Dermis microvascular lymphatic vessel endothelial cell (primary cell): ENCODE measurements around the gene ENOX1. TPM values are rescaled to one million over a fixed set of nuclear protein-coding genes. Genes with fewer than 3 reads are reported as not detected.

Experiments
- DNase-seq, 2 donors: peaks; one replicate each; pipeline versions ENCODE4 v3.0.0 to v3.0.0-alpha.2; 2010; ENCODE audit warnings: low read depth in 2 of 2
- total RNA-seq: library from RNA; depleted of rRNA; stranded (reverse); fragments of >200 nt; gene quantifications from 2 replicates; pipeline ENCODE4 v1.2.1, GENCODE V29; 2014

The ENOX1 gene
- total RNA-seq, 1 donor from 2014 or later = 1.2 TPM

DNA sequence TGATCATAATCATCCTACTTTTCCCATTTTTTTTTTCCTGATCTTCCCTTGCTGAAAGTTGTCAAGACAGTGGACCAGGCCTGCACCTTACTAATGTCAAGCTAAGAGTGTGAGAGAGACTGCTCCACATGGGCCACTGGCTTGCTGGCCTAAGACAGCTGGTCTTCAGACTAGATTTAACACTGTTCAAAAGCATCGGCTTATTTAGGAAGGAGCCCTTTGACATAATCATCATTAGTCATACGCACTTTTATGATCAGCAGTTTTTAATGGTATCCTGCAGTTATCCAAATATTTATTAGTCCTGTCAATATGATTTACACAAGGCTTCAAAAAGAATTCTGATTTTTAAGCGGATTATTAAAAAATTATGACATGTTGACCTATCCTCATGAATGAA lies 492.8 kb downstream of the ENOX1 start:
- DNase-seq = no peak

DNA sequence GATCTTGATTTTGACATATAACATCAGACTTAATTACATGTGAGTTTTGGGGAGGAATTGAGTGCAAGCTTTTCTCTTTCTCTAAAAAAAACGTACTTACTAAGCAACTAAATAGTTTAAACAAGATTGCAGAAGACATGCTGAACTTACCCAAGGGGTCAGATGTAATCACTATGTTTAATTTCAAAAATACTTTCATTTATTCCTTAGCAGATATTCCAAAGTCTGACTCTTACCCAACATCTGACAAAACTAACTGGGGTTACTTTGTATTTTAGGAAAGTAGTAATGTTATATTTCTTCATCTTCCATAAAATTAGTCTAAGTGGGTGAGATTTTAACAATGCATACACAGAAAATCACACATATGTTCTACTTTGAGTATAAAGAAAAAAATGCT lies 493.2 kb downstream of the ENOX1 start:
- DNase-seq = no peak

DNA sequence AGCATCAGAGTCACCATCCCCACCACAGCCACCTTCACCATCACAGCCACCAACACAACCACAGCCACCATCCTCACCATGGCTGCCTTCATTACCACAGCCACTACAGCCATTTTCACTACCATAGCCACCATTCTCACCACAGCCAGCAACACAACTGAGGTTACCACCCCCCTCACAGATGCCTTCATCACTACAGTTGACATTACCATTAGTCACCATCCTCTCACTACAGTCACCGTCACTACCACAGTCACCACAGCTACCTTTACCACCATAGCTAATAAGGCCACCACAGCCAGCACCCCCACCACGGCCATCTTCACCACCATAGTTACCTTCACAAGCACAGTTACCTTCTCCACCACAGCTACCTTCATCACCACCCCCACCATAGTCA lies 493.8 kb downstream of the ENOX1 start:
- DNase-seq = no peak

DNA sequence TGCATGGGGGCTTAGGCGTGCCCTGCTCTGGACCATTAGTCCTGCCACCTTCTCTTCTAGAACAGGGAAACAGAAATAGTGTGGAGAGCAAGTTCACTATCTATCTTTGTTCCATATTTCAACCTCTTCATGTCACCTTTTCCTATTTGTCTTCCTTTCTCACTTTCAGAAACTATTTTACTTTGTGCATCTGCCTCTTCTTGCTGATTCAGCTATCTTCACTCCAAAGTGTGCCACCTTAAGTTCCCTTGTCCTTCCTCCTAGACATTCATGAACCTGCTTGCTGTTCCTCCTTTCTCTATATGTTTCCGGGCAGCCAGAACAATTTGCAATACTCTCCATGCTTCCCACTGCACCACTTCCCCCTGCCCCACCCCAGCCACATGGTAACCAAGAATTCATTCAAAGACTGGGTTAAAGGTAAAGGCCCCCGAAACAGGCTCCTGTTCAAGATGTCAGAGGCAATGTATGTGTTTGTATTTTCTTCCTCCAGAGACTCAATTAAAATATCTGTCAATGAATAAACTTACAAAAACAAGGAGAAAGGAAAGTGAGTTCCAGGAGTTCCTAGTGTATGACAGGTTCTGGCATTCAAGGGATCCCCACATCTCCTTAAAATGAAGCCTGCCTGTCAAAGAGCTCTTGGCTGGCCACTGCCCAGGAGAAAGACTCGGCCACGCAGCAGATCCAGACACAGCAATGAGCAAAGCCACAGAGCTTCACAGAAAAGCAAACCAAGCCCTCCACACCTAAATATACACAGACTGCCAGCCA lies 495.3 kb downstream of the ENOX1 start:
- DNase-seq = no peak

DNA sequence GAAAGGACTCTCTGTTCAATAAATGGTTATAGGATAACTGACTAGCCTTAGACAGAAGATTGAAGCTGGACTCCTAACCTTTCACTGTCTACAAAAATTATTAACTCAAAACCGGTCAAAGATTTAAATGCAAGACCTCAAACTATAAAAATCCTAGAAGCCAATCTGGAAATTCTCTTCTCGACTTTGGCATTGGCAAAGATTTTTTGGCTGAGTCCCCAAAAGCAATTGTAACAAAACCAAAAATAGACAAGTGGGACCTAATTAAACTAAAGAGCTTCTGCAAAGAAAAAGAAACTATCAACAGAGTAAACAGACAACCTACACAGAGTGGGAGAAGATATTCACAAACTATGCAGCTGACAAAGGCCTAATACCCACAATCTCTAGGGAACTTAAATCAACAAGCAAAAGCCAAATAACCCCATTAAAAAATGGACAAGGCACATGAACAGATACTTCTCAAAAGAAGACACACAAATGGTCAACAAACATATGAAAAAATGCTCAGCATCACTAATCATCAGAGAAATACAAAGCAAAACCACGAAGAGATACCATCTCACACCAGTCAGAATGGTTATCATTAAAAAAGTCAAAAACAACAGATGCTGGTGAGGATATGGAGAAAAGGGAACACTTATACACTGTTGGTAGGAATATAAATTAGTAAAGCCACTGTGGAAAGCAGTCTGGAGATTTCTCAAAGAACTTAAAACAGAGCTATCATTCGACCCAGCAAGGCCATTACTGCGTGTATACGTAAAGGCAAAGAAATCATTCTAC lies 497.1 kb downstream of the ENOX1 start:
- no peak for DNase-seq

DNA sequence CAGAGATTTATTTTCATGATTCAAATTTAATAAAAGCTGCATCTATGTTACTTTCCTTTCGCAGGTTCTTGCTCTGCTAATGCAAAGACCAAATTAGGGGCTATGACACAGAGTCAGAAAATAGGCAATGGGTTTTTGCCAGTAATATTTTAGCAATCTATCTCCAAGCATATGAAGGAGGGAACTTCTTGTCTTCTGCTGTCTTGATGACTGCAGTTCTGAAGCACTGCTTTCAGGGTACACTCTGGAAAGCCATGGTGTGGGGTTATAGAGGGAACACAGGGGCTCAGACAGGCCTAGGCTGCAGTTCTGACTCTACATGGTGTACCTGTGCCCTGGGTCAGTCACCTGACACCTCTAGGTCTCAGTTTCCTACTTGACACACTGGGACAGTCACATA lies 500.0 kb downstream of the ENOX1 start:
- DNase-seq = no peak

DNA sequence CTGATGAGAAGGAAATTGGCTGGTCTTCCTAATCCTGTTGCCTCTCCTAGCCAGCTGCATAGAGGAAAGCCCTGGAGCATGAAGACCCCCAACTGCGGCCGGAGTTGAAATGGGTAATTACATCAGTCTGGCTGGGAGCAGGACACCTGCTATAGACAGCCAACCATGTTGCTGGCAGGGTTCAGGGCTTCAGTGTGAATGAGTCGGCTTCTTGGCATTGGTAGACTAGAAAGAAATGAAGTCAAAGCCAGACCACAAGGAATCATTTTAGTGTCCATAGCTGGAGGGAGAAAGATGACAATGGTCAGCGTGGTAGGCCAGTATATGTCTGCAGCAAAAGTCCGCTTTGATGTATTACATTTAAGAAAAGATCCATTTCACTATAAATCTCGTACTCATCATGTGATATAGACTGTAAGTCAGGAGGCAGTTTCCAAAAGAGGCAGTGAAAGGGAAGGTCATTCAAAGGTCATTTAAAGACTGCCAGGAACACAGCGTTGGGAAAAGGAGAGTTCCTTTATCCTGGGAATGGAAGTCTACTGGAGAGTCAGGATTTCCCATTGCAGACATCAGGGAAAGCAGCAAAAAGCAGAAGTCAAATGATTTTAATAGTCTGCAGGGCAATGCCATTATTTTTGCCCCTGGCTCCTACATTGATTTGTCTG lies 500.7 kb downstream of the ENOX1 start:
- DNase-seq = no peak

DNA sequence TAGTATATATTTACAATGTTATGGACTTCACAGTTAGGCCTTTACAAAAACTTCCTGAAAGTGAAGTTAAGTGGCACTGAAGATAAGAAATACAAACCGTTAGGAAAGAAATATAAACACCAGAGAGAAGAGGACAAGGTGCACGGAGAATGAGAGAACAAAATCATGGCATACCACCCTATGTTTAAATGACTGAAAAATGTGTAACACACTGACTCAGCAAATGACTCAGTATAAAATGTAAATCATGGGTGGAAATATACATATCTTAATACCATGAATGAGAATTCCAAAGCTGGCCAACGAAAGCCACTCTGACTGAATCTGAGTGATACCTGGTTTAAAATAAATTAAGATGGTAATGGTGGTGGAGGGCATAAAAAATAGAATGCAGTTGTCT lies 502.6 kb downstream of the ENOX1 start:
- DNase-seq = no peak

DNA sequence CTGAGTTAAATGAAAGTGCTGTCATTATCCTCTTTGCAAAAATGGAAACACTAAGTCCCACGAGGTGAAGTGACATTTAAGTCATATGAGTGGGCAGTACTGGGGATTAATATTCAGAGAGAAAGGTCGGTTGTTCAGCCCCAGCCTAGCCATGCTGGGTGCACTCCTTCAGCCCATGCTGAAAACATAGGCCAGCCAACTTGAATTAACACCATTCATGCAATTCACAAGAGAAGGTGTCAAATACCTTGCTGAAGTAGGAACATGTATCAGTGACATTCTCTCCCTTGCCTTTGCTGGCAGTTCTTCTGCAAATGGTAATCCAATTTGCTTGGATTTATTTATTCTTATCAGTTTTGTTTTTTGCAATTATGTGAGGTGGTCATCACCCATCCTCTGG lies 507.1 kb downstream of the ENOX1 start:
- DNase-seq = no peak

DNA sequence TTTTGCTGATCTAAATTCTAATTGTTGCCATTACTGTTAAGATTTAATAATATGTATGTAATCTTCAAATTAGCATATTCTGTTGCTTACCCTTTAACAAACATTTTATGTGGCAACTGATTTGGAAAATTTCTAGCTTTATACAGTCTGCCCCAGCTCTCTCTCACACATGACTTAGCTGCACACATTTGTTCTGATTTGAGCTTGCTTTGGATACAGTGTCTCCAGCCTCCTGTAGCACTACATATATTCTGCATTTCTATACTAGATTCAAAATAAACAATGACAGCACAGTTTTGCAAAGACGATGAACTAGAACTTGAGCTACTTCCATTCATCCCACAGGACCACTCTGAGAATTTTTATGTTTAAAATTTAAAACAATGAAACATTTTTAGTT lies 508.6 kb downstream of the ENOX1 start:
- DNase-seq = no peak

DNA sequence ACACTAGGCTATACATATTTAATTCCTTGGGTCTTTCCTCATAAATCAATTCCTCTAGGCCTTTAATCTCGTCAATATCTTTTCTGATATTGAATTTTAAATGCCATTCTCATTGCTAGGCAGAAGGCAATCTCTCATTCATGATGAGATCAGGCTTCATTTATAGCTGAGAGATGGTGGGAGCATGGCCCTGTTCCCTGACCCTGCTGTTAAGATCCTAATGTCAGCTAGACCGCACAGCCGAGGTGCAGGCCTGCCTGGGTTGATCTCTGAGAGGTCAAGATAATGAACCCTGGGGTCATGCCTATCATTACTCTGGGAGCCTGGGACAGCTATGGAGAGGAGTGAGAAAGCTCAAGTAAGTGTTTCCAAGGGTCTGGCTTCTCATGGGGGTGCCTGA lies 509.6 kb downstream of the ENOX1 start:
- DNase-seq = no peak

DNA sequence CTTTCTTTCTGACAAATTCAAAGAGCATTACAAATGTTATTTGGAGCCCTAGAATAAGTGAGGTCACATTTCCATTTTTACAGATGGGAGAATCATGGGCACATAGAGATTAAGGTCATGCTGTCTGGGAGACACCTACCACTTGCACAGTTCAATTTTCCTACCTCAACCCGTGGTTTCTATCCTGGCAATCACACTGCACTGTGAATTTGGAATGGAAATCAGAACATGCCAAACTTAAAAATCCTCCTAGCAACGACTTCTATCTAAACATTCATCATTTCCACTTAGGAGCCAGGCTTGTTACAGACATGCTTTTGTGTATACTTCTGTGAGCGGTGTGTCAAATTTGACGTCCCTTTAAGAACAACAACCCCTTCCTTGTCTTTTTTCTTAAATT lies 511.9 kb downstream of the ENOX1 start:
- DNase-seq = no peak

DNA sequence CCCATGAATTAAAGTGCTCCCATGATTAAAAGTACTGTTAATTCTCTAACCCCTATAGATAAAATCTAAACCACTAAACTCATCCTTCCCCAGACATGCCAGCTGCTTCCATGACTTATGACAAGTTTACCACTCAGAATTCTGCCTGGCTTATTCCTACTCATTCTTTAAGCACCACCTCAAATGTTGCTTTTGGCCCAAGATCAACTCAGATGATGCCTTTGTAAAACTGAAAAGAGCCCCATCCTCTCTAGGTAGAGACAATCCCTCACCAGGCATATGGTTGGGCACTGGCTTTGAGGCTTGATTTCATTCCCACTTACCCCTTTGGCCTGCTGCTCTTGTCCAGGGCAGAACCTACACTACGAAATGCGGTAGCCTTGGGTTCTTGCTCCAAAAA lies 513.4 kb downstream of the ENOX1 start:
- DNase-seq = peak in 1 of 2 donors; percentile 13

DNA sequence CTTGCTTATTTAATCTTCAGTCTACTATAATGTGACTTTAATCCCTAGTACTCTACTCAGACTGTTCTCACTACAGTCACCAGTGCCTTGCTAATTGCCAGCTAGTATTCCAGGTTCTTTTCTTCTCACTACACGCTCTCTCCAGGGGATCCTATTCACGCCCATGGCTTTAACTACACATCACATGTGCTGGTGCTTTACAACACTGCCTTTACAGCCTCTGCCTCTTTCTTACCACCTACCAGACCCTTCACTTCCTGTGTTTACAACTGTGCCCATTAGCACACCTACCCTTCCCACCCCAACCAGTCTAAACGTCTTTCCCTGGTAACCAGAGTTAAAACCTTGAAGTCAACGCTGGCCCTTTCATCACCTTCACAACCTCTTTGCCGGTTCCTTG lies 513.9 kb downstream of the ENOX1 start:
- DNase-seq = no peak

DNA sequence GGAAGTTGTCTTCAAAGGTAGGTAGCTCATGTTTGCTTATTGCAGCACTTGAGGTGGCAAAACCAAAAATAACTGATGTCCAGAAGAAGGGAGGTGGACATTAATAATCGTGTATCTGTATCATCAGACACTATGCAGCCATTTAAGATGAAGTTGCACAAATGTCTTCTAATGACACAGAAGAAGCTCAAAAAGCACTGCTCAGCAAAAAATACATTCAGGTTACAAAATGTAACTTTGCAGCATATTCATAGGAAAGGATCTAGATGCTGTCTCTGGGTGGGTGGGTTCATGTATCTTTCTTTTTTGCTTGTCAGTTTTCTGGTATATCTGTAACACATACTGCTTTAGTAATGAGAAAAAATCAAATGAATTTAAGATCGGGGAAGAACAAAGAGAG lies 515.6 kb downstream of the ENOX1 start:
- DNase-seq = no peak

DNA sequence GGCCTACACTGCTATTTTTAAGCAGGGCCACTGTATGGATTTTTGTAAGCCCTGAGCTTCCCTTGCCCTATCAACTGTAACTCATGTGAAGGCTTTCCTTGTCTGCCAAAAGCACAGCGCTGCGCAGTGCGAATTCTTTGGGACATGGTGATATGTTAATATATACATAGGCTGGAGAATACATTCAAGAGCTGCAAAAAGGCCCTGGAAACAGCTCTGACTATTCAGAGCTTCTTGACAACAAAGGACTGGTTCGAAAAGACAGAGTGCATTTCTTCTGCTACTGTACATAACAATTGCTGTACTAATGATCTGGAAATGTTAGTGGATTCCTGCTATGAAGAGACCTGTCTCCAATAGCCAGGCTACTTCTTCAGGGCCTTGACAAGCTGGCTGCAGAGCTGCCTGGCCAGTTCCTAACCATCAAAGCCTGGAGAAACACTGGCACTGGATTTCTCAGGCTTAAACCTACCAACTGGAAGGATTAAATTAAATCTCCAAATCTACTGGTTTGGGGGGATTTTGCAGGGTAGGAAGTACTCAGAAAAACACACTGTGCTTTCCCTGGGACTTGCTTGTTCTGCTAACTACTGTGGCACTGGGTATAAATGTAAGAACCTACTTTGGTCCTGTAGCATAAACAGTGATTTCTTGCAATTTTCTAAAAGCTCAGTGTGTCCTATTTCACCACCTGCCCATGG lies 516.5 kb downstream of the ENOX1 start:
- no peak for DNase-seq

DNA sequence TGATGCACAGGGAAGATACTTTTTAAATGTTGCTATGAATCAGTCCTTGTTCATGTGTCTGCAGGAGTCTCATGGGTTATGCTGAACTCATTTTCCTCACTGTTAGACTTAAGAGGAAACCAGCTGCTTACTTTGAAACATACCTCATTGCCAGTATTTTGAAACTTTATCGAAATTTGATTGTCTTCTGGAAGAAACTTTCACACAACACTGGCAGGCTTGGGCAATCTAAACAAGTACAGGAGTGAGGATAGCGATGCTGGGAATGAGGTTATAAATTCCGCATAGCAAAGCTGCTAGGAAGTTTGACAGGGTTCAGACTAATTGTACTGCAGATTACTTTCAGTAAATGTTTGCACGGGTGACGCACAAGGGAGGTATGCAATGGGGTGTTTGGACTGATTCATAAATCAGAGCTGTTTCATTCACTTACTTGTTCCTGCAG lies 517.7 kb downstream of the ENOX1 start:
- DNase-seq = peak in 1 of 2 donors; percentile 24

DNA sequence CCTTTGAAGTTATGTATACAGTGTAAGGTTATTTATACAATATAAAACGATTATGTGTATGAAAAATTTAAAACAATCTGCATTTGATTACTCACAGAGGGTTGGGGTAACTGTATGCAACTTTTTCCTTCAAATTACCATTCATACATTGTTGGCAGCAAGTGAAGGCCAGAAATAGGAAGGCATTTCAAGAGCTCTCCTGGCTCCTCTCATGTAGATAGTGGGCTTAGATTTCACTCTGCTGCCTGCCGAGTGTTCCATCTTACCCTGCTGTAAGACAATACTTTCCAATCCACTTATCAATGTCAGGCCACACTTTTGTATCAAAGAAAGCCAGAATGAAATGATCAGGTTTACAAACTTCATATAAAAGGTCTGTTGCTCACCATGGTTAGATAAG lies 518.1 kb downstream of the ENOX1 start:
- DNase-seq = no peak

DNA sequence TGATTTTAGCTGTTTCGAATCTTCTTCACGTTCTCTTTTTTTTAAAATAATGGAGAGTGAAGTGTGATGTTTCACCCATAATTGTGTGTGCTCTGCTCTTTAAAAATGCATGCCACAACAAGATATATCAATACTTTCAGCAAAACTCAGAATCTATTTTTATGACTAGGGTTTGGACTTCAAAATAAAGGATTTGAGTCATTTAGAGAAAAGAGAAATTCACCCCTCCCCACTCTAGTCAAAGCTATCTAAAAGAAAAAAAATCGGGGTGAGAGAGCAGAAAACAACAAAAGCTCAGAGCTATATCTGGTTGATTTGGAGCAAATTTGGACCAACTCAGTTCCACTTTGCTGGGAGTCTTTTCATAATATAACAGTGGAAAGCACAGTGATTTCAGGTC lies 518.9 kb downstream of the ENOX1 start:
- no peak for DNase-seq

DNA sequence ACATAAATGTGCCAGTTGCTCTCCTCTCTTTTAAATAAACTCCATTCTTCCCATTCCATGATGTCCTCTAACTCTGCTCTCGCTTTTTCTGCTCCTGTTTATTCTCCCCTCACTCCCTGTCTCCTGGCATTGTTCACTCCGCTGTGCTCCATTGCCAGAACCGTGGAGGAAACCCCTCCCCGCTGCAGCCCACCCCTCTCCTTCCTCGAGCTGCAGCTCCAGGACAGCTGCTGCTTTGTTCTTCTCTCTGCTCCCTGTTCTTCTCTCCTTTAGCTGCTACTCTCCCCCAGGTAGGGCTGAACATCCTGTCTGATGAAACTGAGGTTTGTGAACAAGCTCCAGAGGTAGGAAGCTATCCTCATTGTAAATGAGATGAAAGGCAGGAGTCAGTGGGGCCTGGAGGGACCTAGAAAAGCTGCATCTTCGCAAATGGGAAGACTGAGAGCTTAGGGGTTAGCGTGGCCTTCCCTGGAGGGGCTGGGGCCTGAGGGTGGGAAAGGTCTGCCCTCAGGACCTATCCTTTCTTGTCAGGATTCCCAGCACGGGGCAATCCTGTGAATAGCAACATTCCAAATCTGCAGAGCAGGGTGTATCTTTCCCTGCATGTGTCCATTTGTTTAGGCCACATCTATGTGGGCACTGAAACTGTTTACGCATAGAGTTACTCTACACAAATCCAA lies 519.7 kb downstream of the ENOX1 start:
- DNase-seq = no peak

DNA sequence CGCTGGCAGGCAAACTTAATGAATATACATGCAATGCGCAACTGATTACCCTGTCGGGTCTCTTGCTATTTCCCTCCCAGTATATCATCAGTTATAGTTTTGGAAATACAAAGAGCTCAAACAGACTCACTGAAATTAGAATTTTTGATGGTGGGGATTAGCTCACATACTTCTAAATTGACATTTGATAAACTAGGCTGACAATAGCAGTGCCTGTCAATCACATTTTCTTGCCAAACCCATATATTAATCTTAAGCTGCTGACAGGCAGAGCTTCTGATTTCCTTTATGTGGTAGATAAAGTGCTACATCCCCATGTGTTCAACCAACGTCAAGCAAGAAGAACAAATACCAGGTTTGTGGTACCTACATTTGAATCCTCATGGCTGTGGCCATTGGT lies 521.7 kb downstream of the ENOX1 start:
- DNase-seq = no peak
